C4-2B (cell line): Measurements from ENCODE around the gene RBMS3.

Source experiments
- H3K27ac ChIP-seq: fragments of 450-650 bp; 2 replicates; pipeline ENCODE4 v1.5.1; 2017
- CTCF ChIP-seq: fragments of 450-650 bp; conservative IDR thresholded peaks from 2 replicates; pipeline ENCODE4 v1.5.1; 2017; ENCODE audit warnings: mild to moderate bottlenecking
- ZFX ChIP-seq: fragments of 450-650 bp; IDR thresholded peaks from 2 replicates; pipeline ENCODE4 v1.6.1; 2017

RBMS3 gene

GRCh38 chr3:29502771-29503170 is 221.9 kb downstream of the RBMS3 start:
- H3K27ac ChIP-seq, result no peak overlapping the region

GRCh38 chr3:29503314-29503713 is 222.4 kb downstream of the RBMS3 start:
- no peak overlapping the region for H3K27ac ChIP-seq
- TF ChIP-seq CTCF, result no peak
- TF ChIP-seq ZFX, result no peak

More at GRCh38 chr3:29502771-29503170, 221.9 kb downstream of the RBMS3 start:
- TF ChIP-seq ZFX (no peak), CTCF (no peak)

- no peak overlapping the region for H3K27ac ChIP-seq
- no peak for TF ChIP-seq CTCF
- no peak for TF ChIP-seq ZFX
These were observed 223.1 kb downstream of the RBMS3 start for GRCh38 chr3:29503958-29504357.

GRCh38 chr3:29506502-29506901 is 225.6 kb downstream of the RBMS3 start:
- no peak overlapping the region for H3K27ac ChIP-seq
- TF ChIP-seq ZFX (no peak), CTCF (no peak)

GRCh38 chr3:29511701-29512100 is 230.8 kb downstream of the RBMS3 start:
- H3K27ac ChIP-seq, result no peak overlapping the region
- TF ChIP-seq CTCF (no peak), ZFX (no peak)

GRCh38 chr3:29512641-29513040 is 231.8 kb downstream of the RBMS3 start:
- no peak overlapping the region for H3K27ac ChIP-seq
- TF ChIP-seq CTCF (no peak), ZFX (no peak)

GRCh38 chr3:29513236-29513635 is 232.4 kb downstream of the RBMS3 start:
- no peak overlapping the region for H3K27ac ChIP-seq
- TF ChIP-seq ZFX (no peak), CTCF (no peak)
